Femur (tissue), 1 donor: ENCODE data around the gene SHISAL2A.

Source experiments
- DNase-seq: peaks from one replicate; pipeline ENCODE4 v3.0.0-alpha.2; 2017

Gene SHISAL2A

GRCh38 chr1:52632732-52633290, at the start of gene SHISAL2A:
Gene SHISAL2A, plus strand, starts transcription at chr1:52633168. Its CDS starts 326 bp downstream, at chr1:52633494.
- DNase-seq, result peak; percentile 55

DNA sequence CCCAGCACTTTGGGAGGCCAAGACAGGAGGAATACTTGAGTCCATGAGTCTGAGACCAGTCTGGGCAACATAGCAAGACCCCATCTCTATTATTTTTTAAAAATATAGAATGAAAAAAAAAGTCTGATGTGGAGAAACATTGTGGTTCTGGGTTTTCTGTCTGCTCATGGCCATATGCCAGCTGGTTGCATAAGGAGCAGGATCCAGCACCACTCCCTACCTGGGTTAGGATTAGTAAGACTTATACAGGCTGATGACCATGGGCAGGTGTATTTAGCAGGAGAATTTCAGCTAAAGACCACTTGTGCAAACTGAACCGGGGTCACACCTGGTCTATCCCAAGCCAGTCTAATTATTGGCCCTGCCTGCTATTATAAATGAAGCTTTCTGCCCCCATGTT, 47.5 kb upstream of the SHISAL2A start:
- no peak for DNase-seq

DNA sequence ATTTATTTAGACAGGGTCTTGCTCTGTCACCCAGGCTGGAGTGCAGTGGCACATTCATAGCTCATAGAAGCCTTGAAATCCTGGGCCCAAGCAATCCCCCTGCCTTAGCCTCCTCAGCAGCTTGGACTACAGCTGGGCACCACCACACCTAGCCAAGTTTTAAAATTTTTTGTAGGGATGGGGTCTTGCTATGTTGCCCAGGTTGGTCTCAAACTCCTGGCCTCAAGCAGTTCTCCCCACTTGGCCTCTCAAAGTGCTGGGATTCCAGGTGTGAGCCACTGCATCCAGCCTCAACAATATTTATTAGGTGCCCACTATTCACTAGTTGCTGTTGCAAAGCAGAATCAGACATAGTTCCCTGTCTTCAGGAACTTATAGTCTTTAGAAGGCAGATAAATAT, 44.9 kb upstream of the SHISAL2A start:
- no peak for DNase-seq

DNA sequence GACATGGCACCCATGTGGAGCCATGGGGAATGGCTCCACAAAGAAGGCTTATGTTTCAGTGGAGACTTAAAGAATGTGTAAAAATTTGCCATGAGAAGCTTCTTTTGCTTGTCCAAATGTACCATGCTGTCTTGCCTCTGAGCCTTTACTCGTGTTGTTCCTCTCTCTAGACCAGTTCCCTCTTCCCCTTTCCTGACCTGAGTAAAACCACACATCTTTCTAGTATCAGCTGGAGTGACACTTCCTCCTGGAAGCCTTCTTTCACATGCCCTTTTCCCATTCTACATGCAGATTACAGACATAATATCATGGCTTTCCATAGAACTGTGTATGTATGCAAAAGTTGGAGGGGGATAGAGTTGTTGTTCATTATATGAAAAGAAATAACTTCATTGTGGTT, 44.4 kb upstream of the SHISAL2A start:
- no peak for DNase-seq

GRCh38 chr1:52590266-52590665, 42.7 kb upstream of the SHISAL2A start:
- no peak for DNase-seq

DNA sequence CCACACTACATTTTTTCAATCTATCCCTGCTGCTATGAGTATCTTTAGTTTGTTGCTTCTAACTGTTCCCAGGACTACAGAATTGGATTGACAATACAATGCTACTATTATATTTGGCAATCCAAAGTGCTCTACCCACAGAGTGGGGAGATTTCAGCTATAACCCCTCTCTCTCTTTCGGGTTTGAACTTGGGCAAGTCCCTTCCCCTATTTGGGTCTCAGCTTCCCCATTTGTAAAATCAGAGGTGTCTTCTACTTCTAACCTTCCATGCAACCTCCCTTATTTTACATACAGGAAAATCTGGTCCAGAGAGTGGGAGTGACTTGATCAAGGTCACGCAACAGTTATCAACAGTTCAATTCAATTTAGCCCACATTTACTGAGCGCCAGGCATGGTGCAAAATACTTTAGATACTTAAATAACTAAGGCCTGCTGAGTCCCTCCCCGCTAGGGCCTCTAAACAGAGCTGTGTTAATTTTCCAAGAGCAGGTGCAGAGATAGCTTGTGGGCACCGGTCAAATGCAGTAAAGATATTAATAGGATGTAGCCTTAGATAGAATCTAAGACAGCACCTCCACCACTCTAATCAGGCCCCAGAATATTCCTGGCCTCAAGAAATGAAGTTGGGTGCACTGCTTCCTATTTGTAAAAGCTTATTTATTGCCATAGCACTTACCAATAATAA, 40.2 kb upstream of the SHISAL2A start:
- DNase-seq, result no peak

DNA sequence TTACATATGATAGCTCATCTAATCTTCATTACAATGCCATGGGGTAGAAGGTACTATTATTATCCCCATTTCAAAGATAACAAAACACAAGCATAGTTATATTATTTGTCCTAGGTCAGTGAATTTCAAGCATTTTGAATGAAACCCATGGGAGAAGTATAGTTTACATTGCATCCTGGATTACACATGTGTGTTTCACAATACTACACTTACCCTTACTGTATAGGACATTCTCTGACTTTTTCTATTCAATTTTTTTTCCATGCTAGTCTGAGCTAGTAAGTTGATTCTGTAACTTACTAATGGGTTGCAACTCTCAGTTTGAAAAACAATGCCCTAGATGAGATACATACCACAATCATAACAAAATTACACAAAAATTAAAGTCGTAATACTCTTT, 39.5 kb upstream of the SHISAL2A start:
- no peak for DNase-seq

GRCh38 chr1:52595061-52595460, 37.9 kb upstream of the SHISAL2A start:
- no peak for DNase-seq

DNA sequence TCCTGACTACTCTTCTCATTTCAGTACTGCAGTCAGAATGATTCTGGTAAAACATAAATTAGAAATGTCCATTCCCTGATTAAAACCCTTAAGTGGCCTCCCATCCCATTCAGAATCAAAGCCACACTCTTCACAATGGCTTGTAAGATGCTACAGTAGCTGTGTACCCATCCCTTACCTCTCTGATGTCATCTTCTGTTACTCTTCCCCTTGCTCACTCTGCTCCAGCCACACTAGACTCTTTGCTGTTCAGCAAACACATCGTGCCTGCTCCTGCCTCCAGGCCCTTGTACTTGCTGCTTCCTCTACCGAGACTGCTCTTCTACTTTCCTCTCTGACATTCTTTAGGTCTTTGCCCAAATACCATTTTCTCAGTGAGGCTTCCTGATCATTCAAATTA, 35.1 kb upstream of the SHISAL2A start:
- DNase-seq, result no peak

GRCh38 chr1:52598729-52599128, 34.2 kb upstream of the SHISAL2A start:
- no peak for DNase-seq

DNA sequence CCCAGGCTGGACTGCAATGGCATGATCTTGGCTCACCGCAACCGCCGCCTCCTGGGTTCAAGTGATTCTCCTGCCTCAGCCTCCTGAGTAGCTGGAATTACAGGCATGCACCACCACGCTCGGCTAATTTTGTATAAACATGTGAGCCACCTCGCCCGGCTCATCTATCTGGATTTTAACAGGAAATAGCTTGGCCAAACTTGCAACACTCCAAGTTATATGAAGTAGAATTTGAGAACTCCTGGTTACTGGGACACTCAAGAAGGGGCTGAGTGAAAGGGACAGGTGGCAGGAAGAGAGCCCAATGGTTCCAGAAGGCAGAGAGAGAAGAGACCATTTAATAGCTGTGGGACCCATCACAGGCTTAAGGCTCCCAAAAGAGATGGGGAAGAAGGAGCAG, 33.7 kb upstream of the SHISAL2A start:
- DNase-seq, result peak; percentile 30

GRCh38 chr1:52600533-52601179, 32.3 kb upstream of the SHISAL2A start:
- no peak for DNase-seq

DNA sequence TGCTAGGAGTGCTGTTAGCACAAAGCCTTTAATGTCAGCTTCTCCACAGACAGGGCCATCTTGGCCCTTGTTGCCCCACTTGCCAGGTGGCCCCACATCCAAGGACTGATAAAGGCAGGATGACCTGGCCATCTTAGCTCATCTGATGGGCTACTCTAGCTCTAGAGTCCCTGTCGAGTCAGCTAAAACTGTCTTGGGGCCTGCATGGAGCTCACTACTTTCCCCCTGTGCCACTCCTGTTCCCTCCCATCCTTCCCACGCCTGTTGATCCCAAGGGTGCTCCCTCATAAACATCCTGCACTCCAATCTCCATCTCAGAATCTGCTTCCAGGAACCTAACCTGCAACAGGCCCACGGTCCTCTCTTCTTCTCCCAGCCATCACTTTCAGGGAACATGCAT, 31.4 kb upstream of the SHISAL2A start:
- DNase-seq, result no peak

DNA sequence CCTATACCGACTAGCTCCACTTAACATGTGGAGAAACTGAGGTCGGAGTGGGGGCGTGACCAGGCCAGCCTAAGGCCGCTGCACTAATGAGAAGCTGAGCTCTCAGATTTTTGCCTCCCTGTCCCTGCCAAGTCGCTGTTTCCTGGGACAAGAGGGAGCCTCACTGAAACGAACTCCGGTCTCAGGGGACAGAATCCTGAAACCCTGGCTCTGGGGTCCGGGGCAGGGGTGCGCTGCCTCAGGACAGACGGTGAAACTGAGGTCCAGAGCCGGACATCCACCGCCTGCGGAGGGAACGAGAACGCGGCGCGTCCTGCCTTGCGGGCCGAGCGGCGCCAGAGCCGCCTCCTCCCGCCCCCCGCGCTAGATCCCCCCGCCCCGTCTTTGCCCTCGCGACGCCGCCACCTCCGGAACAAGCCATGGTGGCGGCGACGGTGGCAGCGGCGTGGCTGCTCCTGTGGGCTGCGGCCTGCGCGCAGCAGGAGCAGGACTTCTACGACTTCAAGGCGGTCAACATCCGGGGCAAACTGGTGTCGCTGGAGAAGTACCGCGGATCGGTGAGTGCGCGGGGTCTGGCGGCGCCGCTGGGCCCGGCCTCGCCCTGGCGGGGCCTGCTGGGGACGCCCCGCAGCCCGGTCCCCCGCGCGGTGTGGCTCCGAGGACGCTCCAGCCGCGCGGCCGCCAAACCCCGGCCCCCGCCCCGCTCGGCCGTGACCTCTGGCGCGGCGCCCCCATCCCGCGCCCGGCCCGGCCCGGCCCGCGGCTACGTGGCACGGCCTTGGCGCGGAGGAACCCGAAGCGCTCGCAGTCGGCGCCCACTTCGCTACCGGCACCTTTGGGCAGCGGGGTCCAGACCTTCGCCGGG, 30.7 kb upstream of the SHISAL2A start, which contains the start of gene GPX7:
GPX7 (plus strand) TSS at position 381 of the 865 bp plus-strand sequence; CDS start at position 420, 39 bp downstream.
- peak; percentile 64 for DNase-seq

DNA sequence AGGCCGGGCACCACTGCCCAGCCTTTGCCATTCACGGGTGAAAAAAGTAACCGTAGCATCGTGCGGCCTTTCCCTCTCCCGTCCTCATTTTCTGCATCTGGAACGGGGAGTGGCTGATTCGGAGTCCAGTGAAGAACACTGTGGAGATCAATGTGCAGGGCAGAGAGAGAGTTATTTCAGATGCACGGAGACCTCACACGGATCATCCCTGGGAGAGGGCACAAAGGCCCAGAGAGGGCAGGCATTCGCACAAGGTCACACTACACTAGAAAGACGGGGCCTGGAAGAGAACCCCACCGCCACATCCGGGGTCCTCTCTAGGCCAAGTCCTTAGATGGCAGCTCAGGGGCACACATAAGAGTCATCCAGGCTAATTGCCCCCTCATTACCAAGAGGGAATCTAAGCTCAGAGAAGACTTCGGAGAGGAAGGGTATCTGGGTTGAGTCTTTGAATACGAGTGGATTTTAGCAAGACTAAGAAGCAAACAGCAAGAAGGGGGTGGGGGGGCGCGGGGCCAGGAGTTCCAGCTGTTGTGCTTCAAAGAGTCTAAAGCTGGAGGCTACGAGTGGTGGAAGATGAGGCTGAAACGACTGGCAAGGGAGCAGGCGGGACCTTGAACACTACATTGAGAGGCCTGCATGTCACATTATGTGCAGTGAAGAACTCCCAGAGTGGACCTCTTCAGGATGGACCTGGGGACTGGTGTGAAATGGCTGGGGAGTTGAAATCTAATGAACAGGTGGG, 29.9 kb upstream of the SHISAL2A start:
- peak; percentile 58 for DNase-seq

GRCh38 chr1:52603630-52604029, 29.3 kb upstream of the SHISAL2A start:
- no peak for DNase-seq

- no peak for DNase-seq
Measured at GRCh38 chr1:52604063-52604770, 28.8 kb upstream of the SHISAL2A start.

DNA sequence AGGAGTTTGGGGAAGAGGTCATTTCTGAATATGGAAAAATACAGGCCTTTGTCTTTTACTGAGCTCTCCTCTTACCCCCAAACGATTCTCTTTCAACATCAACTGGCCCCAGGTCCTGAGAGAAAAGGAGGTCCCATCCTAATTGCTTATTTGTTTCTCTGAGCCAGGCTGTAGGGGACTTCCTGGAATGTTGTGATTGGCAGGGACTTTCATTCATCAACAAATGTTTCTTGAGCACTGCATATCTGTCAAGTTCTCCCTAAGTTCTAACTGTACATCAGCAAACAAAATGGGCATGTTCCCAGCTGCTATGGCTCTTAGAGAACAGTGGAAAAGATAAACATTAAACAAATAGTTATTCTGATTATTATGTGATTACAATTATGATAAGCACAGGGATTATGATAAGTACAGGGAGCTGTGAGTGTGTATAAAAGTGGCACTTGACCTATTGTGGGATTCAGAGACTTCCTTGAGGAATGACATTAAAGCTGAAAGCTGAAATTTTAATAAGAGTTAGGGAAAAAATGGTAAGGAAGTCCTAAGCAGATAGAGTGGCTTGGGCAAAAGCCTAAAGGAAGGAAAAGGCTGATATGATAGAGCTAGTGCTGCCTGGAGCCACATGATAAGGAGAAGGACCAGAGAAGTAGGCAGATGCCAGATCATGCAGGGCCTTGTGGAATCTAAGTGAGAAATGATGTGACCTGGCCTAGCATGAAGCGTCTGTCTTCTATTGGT, 19.2 kb upstream of the SHISAL2A start:
- DNase-seq, result no peak

- no peak for DNase-seq
Measured at GRCh38 chr1:52614671-52615070, 18.3 kb upstream of the SHISAL2A start.

GRCh38 chr1:52615489-52616042, 17.4 kb upstream of the SHISAL2A start:
- DNase-seq, result no peak

DNA sequence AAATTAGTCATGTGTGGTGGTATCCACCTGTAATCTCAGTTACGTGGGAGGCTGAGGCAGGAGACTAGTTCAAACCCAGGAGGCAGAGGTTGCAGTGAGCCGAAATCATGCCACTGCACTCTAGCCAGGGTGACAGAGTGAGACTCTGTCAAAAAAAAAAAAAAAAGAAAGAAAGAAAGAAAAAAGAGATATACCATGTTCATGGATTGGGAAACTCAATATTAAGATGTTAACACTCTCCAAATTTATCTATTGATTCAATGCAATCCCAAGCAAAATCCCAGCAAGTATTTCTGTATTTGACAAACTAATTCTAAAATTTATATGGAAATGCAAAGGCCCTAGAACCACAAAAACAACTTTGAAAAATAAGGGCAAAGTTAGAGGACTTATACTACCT, 11.0 kb upstream of the SHISAL2A start:
- DNase-seq, result no peak
